ENCODE measurements around the gene ST6GALNAC3.

The ST6GALNAC3 gene

GRCh38 chr1:76279101-76279748 lies 204.7 kb downstream of the ST6GALNAC3 start:
- intact Hi-C loops (cut with DNase I; ENCODE audit: low total_unique reads) = no loop called here
- Histone ChIP-seq H3K4me1 (no peaks in the 10 kb centered on the region), H3K4me3 (peak overlapping the region; percentile 16 to 27), H3K27ac (peak overlapping the region in 1 of 2 donors; percentile 51), H3K36me3 (no peaks in the 10 kb centered on the region), H3K27me3 (no peaks in the 10 kb centered on the region), H3K9me3 (no peaks in the 10 kb centered on the region)
- TF ChIP-seq, protein P1, sequence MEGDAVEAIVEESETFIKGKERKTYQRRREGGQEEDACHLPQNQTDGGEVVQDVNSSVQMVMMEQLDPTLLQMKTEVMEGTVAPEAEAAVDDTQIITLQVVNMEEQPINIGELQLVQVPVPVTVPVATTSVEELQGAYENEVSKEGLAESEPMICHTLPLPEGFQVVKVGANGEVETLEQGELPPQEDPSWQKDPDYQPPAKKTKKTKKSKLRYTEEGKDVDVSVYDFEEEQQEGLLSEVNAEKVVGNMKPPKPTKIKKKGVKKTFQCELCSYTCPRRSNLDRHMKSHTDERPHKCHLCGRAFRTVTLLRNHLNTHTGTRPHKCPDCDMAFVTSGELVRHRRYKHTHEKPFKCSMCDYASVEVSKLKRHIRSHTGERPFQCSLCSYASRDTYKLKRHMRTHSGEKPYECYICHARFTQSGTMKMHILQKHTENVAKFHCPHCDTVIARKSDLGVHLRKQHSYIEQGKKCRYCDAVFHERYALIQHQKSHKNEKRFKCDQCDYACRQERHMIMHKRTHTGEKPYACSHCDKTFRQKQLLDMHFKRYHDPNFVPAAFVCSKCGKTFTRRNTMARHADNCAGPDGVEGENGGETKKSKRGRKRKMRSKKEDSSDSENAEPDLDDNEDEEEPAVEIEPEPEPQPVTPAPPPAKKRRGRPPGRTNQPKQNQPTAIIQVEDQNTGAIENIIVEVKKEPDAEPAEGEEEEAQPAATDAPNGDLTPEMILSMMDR (IDR thresholded peaks at IDR 0.05) = no peak
- DNase-seq = no peak

- H3K27me3 ChIP-seq = no peaks in the 10 kb centered on the region
- no peaks in the 10 kb centered on the region for H3K4me1 ChIP-seq
- TF ChIP-seq, protein P1 (IDR thresholded peaks at IDR 0.05) = no peak
- no peak overlapping the region for H3K27ac ChIP-seq
- no peak overlapping the region for H3K4me3 ChIP-seq
- H3K9me3 ChIP-seq = no peaks in the 10 kb centered on the region
- no peak for DNase-seq
- no peaks in the 10 kb centered on the region for H3K36me3 ChIP-seq
- intact Hi-C loops (cut with DNase I; ENCODE audit: low total_unique reads) = no loop called here
These were observed 206.8 kb downstream of the ST6GALNAC3 start for GRCh38 chr1:76281306-76281705.

GRCh38 chr1:76284842-76285241 lies 210.3 kb downstream of the ST6GALNAC3 start:
- intact Hi-C loops (cut with DNase I; ENCODE audit: low total_unique reads) = no loop called here
- no peak overlapping the region for H3K27ac ChIP-seq
- DNase-seq = no peak

DNA sequence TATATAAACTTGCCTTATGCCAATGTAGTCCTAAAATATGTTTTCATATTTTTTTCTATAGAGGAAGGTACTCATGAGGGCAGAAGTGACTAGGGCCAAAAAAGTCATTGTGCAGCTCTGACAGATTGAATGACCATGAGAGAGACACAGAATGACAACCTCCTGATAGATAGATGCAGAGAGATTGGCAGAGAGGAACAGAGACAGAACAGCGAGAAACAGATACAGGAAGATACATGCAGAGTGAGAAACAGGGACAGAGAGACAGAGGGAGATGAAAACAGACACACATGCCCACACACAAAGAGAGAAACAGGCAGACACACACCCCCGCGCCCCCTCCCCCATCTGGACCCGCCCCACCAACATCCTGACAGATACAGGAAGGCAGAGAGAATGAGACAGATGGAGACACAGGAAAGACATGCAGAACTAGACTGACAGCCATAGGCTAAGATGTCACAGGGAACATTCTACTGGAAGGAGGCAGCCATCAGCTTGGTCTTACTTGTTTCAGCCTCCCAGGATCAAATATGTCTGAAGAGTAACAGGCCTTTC lies 211.1 kb downstream of the ST6GALNAC3 start:
- H3K36me3 ChIP-seq = no peaks in the 10 kb centered on the region
- TF ChIP-seq, protein P1 (IDR thresholded peaks at IDR 0.05) = no peak
- H3K4me1 ChIP-seq = no peaks in the 10 kb centered on the region
- DNase-seq = no peak
- H3K27ac ChIP-seq = no peak overlapping the region
- intact Hi-C loops (cut with DNase I; ENCODE audit: low total_unique reads) = no loop called here
- H3K9me3 ChIP-seq = no peaks in the 10 kb centered on the region
- H3K4me3 ChIP-seq = no peak overlapping the region
- no peaks in the 10 kb centered on the region for H3K27me3 ChIP-seq

More at GRCh38 chr1:76284842-76285241, 210.3 kb downstream of the ST6GALNAC3 start:
- no peak overlapping the region for H3K4me3 ChIP-seq
- no peaks in the 10 kb centered on the region for H3K27me3 ChIP-seq
- no peaks in the 10 kb centered on the region for H3K9me3 ChIP-seq
- TF ChIP-seq, protein P1 (IDR thresholded peaks at IDR 0.05) = no peak
- no peaks in the 10 kb centered on the region for H3K4me1 ChIP-seq
- H3K36me3 ChIP-seq = no peaks in the 10 kb centered on the region

- intact Hi-C loops (cut with DNase I; ENCODE audit: low total_unique reads) = no loop called here
- Histone ChIP-seq H3K36me3 (no peaks in the 10 kb centered on the region), H3K9me3 (no peaks in the 10 kb centered on the region), H3K27me3 (no peaks in the 10 kb centered on the region), H3K4me3 (no peak overlapping the region), H3K4me1 (no peaks in the 10 kb centered on the region), H3K27ac (no peak overlapping the region)
- DNase-seq = no peak
- TF ChIP-seq, protein P1 (IDR thresholded peaks at IDR 0.05) = no peak
These were observed 213.4 kb downstream of the ST6GALNAC3 start for GRCh38 chr1:76287917-76288316.

Measured in tibial artery (tissue), 4 donors.